OCI-M2 (cell line): ENCODE results near the gene ZBTB20.

ENCODE experiments used
- DNase-seq: peaks from one replicate; lab custom pipeline; 2025; ENCODE audit not compliant: unreplicated experiment; lab: John Stamatoyannopoulos, UW

Gene ZBTB20

GRCh38 chr3:114596147-114596546, 550.9 kb downstream of the ZBTB20 start:
- no peak for DNase-seq

- no peak for DNase-seq
Observed at GRCh38 chr3:114595522-114596028, 551.5 kb downstream of the ZBTB20 start.

GRCh38 chr3:114590309-114591047, 556.6 kb downstream of the ZBTB20 start:
- DNase-seq, result no peak

GRCh38 chr3:114587986-114588385, 559.1 kb downstream of the ZBTB20 start:
- no peak for DNase-seq

- no peak for DNase-seq
Observed at GRCh38 chr3:114586119-114586518, 561.0 kb downstream of the ZBTB20 start.

- DNase-seq, result no peak
Observed at GRCh38 chr3:114585687-114586086, 561.4 kb downstream of the ZBTB20 start.

GRCh38 chr3:114584734-114585371, 562.2 kb downstream of the ZBTB20 start:
- DNase-seq, result no peak

GRCh38 chr3:114582929-114583328, 564.2 kb downstream of the ZBTB20 start:
- DNase-seq, result no peak

- DNase-seq, result no peak
Observed at GRCh38 chr3:114572364-114573062, 574.6 kb downstream of the ZBTB20 start.

GRCh38 chr3:114571363-114571762, 575.7 kb downstream of the ZBTB20 start:
- DNase-seq, result no peak

- no peak for DNase-seq
Observed at GRCh38 chr3:114569186-114569585, 577.9 kb downstream of the ZBTB20 start.

GRCh38 chr3:114567771-114568170, 579.3 kb downstream of the ZBTB20 start:
- DNase-seq, result no peak

- DNase-seq, result no peak
Observed at GRCh38 chr3:114566767-114567166, 580.3 kb downstream of the ZBTB20 start.

- no peak for DNase-seq
Observed at GRCh38 chr3:114566162-114566755, 580.8 kb downstream of the ZBTB20 start.

- DNase-seq, result no peak
Observed at GRCh38 chr3:114565216-114565615, 581.9 kb downstream of the ZBTB20 start.

GRCh38 chr3:114563720-114564119, 583.4 kb downstream of the ZBTB20 start:
- no peak for DNase-seq

- DNase-seq, result no peak
Observed at GRCh38 chr3:114562557-114562956, 584.5 kb downstream of the ZBTB20 start.

- DNase-seq, result no peak
Observed at GRCh38 chr3:114558271-114558670, 588.8 kb downstream of the ZBTB20 start.

GRCh38 chr3:114557791-114558190, 589.3 kb downstream of the ZBTB20 start:
- no peak for DNase-seq

- no peak for DNase-seq
Observed at GRCh38 chr3:114556657-114557213, 590.4 kb downstream of the ZBTB20 start.

- no peak for DNase-seq
Observed at GRCh38 chr3:114554731-114555130, 592.4 kb downstream of the ZBTB20 start.
